HG02642 (cell line): ENCODE measurements around the gene SLC25A46.
A peak's percentile ranks its signal among the peaks of the same experiment; 100 is the strongest.
"Not testable (repeated sequence)": the region's sequence is repeated elsewhere in the genome, so short reads cannot be mapped to it uniquely, and the experiment has no call there.

ENCODE experiments used
- ATAC-seq: cut with Tn5 transposase; IDR thresholded peaks from one replicate; pipeline ENCODE4 v1.9.1; 2021; ENCODE audit warnings: mild to moderate bottlenecking; ENCODE audit not compliant: unreplicated experiment, poor library complexity

SLC25A46 gene

GRCh38 chr5:110738812-110739651 is at the start of gene SLC25A46:
Gene SLC25A46, plus strand, starts transcription at chr5:110739007. Its CDS starts 113 bp downstream, at chr5:110739120.
- peak; percentile 97 for ATAC-seq

- not testable (repeated sequence) for ATAC-seq
Observed at GRCh38 chr5:110690587-110690986, 48.2 kb upstream of the SLC25A46 start.

GRCh38 chr5:110692669-110693068 is 46.1 kb upstream of the SLC25A46 start:
- not testable (repeated sequence) for ATAC-seq

GRCh38 chr5:110702300-110702699 is 36.5 kb upstream of the SLC25A46 start:
- ATAC-seq: no peak

- no peak for ATAC-seq
Observed at GRCh38 chr5:110702704-110703103, 36.1 kb upstream of the SLC25A46 start.

- ATAC-seq: no peak
Observed at GRCh38 chr5:110703481-110703880, 35.3 kb upstream of the SLC25A46 start.

GRCh38 chr5:110705349-110705748 is 33.5 kb upstream of the SLC25A46 start:
- ATAC-seq: no peak

GRCh38 chr5:110707260-110707844 is 31.5 kb upstream of the SLC25A46 start:
- no peak for ATAC-seq

GRCh38 chr5:110716247-110717245 is 22.3 kb upstream of the SLC25A46 start:
- ATAC-seq: peak; percentile 97

- ATAC-seq: no peak
Observed at GRCh38 chr5:110718311-110718710, 20.5 kb upstream of the SLC25A46 start.

- peak; percentile 100 for ATAC-seq
Observed at GRCh38 chr5:110726249-110727024, 12.4 kb upstream of the SLC25A46 start, which contains the start of gene TMEM232. Gene TMEM232, minus strand, starts transcription at chr5:110726671. Its CDS starts 59,319 bp downstream, at chr5:110667352.

GRCh38 chr5:110727025-110727314 is 11.8 kb upstream of the SLC25A46 start:
- ATAC-seq: peak; percentile 59

- ATAC-seq: not testable (repeated sequence)
Observed at GRCh38 chr5:110731499-110731898, 7.3 kb upstream of the SLC25A46 start.

- ATAC-seq: no peak
Observed at GRCh38 chr5:110734101-110734500, 4.7 kb upstream of the SLC25A46 start.

GRCh38 chr5:110735556-110735955 is 3.3 kb upstream of the SLC25A46 start:
- no peak for ATAC-seq

GRCh38 chr5:110736753-110737152 is 2.1 kb upstream of the SLC25A46 start:
- ATAC-seq: no peak

- peak; percentile 67 for ATAC-seq
Observed at GRCh38 chr5:110738503-110738811, 350 bp upstream of the SLC25A46 start.

GRCh38 chr5:110751902-110752762 is 13.3 kb downstream of the SLC25A46 start:
- peak; percentile 99 for ATAC-seq

- ATAC-seq: peak; percentile 9
Observed at GRCh38 chr5:110752953-110753352, 14.1 kb downstream of the SLC25A46 start.
